A549 (cell line): ENCODE measurements around the gene RIMS4. TPM values are rescaled to one million over a fixed set of nuclear protein-coding genes. Genes with fewer than 3 reads are reported as not detected.
"Not testable (repeated sequence)": the region's sequence is repeated elsewhere in the genome, so short reads cannot be mapped to it uniquely, and the experiment has no call there.

Source experiments
- ATAC-seq, 2 experiments: fragments of 200-7000 bp in 1 of 2; fragments of >200 bp in 1 of 2; cut with Nextera tagmentation in 1 of 2; cut with Tn5 transposase in 1 of 2; 3 replicates each; pipeline versions ENCODE4 v1.8.0 to v1.9.1; 2018 to 2020; ENCODE audit warnings: mild to moderate bottlenecking in 1 of 2, moderate library complexity in 1 of 2
- CTCF ChIA-PET: fragments of 300-600 bp; sonication (Branson Sonifier 250); formaldehyde crosslinking; extraction: SDS; loops from one replicate; lab custom pipeline; 2021; ENCODE audit warnings: antibody characterized with exemption, inconsistent platforms; lab: Yijun Ruan, JAX
- POLR2A ChIA-PET: fragments of 350-600 bp; formaldehyde crosslinking; extraction: SDS; loops from one replicate; lab custom pipeline; 2021; ENCODE audit warnings: antibody characterized with exemption, inconsistent platforms; lab: Yijun Ruan, JAX
- DNase-seq, 2 experiments: peaks; one replicate each; pipeline versions ENCODE4 v3.0.0 to v3.0.0-alpha.2; 2011 to 2016; ENCODE audit warnings: low read depth in 1 of 2, low spot score in 1 of 2
- FAIRE-seq: peaks from 2 replicates; lab custom pipeline; 2011; peaks lifted over from hg19 to GRCh38; lab: Jason Lieb, UNC
- H3K27ac ChIP-seq, 2 experiments: fragments of >200 bp; sonication (Bioruptor Twin); formaldehyde crosslinking; 3 replicates each; pipeline ENCODE4 v1.5.1; 2016 to 2017
- H3K4me1 ChIP-seq: fragments of >200 bp; sonication (Bioruptor Twin); formaldehyde crosslinking; 3 replicates; pipeline ENCODE4 v1.6.1; 2016
- H3K4me2 ChIP-seq: fragments of >200 bp; sonication (Bioruptor Twin); formaldehyde crosslinking; 3 replicates; pipeline ENCODE4 v1.6.1; 2016
- H3K4me3 ChIP-seq: fragments of >200 bp; sonication (Bioruptor Twin); formaldehyde crosslinking; 3 replicates; pipeline ENCODE4 v1.5.1; 2016
- H3K9me3 ChIP-seq: fragments of >200 bp; sonication (Bioruptor Twin); formaldehyde crosslinking; 3 replicates; pipeline ENCODE4 v1.6.1; 2016
- CBX2 ChIP-seq: fragments of 200-600 bp; sonication (generic); IDR thresholded peaks from 2 replicates; pipeline ENCODE4 v1.6.1; 2016; ENCODE audit warnings: low read depth, mild to moderate bottlenecking, borderline replicate concordance
- EHF ChIP-seq: fragments of 250-450 bp; sonication (Bioruptor Pico); IDR thresholded peaks from 2 replicates; pipeline ENCODE4 v1.5.0; 2020; ENCODE audit warnings: mild to moderate bottlenecking
- EHMT2 ChIP-seq: fragments of 200-600 bp; sonication (generic); IDR thresholded peaks from 2 replicates; pipeline ENCODE4 v1.6.1; 2016; ENCODE audit warnings: antibody characterized with exemption, low read depth, mild to moderate bottlenecking, moderate library complexity
- FOSB ChIP-seq: fragments of 250-450 bp; sonication (Bioruptor Pico); IDR thresholded peaks from 2 replicates; pipeline ENCODE4 v1.5.0; 2020; ENCODE audit warnings: mild to moderate bottlenecking, moderate library complexity
- FOSL2 ChIP-seq, 2 experiments: fragments of 450-650 bp in 1 of 2; fragments of >200 bp in 1 of 2; sonication (Bioruptor Twin) in 1 of 2; formaldehyde crosslinking; IDR thresholded peaks; 2 replicates each; pipeline versions ENCODE4 v1.5.0 to v1.6.1; 2016 to 2020; ENCODE audit warnings: mild to moderate bottlenecking in 1 of 2, moderate library complexity in 1 of 2
- GATA3 ChIP-seq: IDR thresholded peaks from 2 replicates; pipeline ENCODE4 v1.6.1; 2012; ENCODE audit warnings: borderline replicate concordance
- HES2 ChIP-seq: fragments of >200 bp; sonication (Bioruptor Twin); formaldehyde crosslinking; IDR thresholded peaks from 2 replicates; pipeline ENCODE4 v1.6.1; 2016
- HEYL ChIP-seq: fragments of 250-450 bp; sonication (Bioruptor Pico); IDR thresholded peaks from 2 replicates; pipeline ENCODE4 v1.8.0; 2021; ENCODE audit warnings: mild to moderate bottlenecking, moderate library complexity
- JUN ChIP-seq, 2 experiments: fragments of >200 bp; sonication (Bioruptor Twin); formaldehyde crosslinking; IDR thresholded peaks; 2 replicates in 1 of 2; 3 replicates in 1 of 2; pipeline ENCODE4 v1.6.1; 2016 to 2017
- KDM1A ChIP-seq: fragments of 200-600 bp; sonication (generic); IDR thresholded peaks from 2 replicates; pipeline ENCODE4 v1.6.1; 2016; ENCODE audit warnings: low read depth, mild to moderate bottlenecking
- KDM5A ChIP-seq: fragments of 200-600 bp; sonication (generic); IDR thresholded peaks from 2 replicates; pipeline ENCODE4 v1.6.1; 2016; ENCODE audit warnings: antibody characterized with exemption, mild to moderate bottlenecking
- MAX ChIP-seq: IDR thresholded peaks from 2 replicates; pipeline ENCODE4 v1.6.1; 2012
- NPAS2 ChIP-seq: fragments of 250-450 bp; sonication (Bioruptor Pico); IDR thresholded peaks from 2 replicates; pipeline ENCODE4 v1.8.0; 2022; ENCODE audit warnings: mild to moderate bottlenecking, moderate library complexity, borderline replicate concordance
- NR3C1 ChIP-seq: fragments of >200 bp; sonication (Bioruptor Twin); formaldehyde crosslinking; IDR thresholded peaks from 3 replicates; pipeline ENCODE4 v1.6.1; 2017
- PBX3 ChIP-seq: IDR thresholded peaks from 2 replicates; pipeline ENCODE4 v1.6.1; 2012
- POLR2AphosphoS2 ChIP-seq: conservative IDR thresholded peaks from 2 replicates; pipeline ENCODE4 v1.6.1; 2012; ENCODE audit warnings: low read length, improper control_type of control experiment, inconsistent platforms
- RARB ChIP-seq: fragments of 250-450 bp; sonication (Bioruptor Pico); IDR thresholded peaks from 2 replicates; pipeline ENCODE4 v1.8.0; 2021; ENCODE audit warnings: mild to moderate bottlenecking, moderate library complexity
- ZFP36 ChIP-seq: fragments of 450-650 bp; IDR thresholded peaks from 2 replicates; pipeline ENCODE4 v1.6.1; 2014; ENCODE audit warnings: borderline replicate concordance; ENCODE audit not compliant: partially characterized antibody
- ZSCAN20 ChIP-seq: fragments of 250-450 bp; sonication (Bioruptor Pico); IDR thresholded peaks from 2 replicates; pipeline ENCODE4 v1.8.0; 2022; ENCODE audit warnings: mild to moderate bottlenecking, moderate library complexity
- WGBS: methylation state at CpG from one replicate; pipeline ENCODE4 v1.1.6; 2017; ENCODE audit errors: missing lambda C conversion rate; 5-methylcytosine and 5-hydroxymethylcytosine counted together
- polyA plus RNA-seq, 4 experiments: library from polyadenylated mRNA; depleted of rRNA in 3 of 4; stranded (reverse); fragments of >200 nt; fragmentation: RNase III in 1 of 4; extraction: RNeasy Plus Mini Kit Qiagen cat#74134 plus additional on column Dnase treatment in 1 of 4; gene quantifications; 2 replicates in 3 of 4; 3 replicates in 1 of 4; pipeline ENCODE4 v1.2.3, GENCODE V29; 2011 to 2017
- TF ChIP-seq, protein P1 (sequence below): fragments of 250-450 bp; sonication (Bioruptor Pico); IDR thresholded peaks from 2 replicates; pipeline ENCODE4 v1.5.0; 2021; ENCODE audit warnings: mild to moderate bottlenecking, moderate library complexity, borderline replicate concordance
- TF ChIP-seq, protein P2 (sequence below): IDR thresholded peaks from 2 replicates; pipeline ENCODE4 v1.6.1; 2012; ENCODE audit warnings: low read depth, borderline replicate concordance

The RIMS4 gene
- polyA plus RNA-seq, 2 of the 4 experiments (the other 2 are of a cell fraction) = 0.39 to 1.3 TPM

- Histone ChIP-seq H3K4me1 (no peaks in the 10 kb centered on the region), H3K27ac (no peak overlapping the region), H3K4me2 (no peak overlapping the region), H3K9me3 (no peaks in the 10 kb centered on the region), H3K4me3 (no peak overlapping the region)
- ChIA-PET CTCF (interaction anchor here (1.4 to 2.9 kb wide), 2 partner anchors 9 to 15 kb away, joined by 5 to 9 read pairs; no protein-coding TSS in a partner anchor), POLR2A (no interaction called here)
- 17% methylated on average over 4 of the region's 4 CpGs for WGBS
- TF ChIP-seq NPAS2 (no peak), ZSCAN20 (CRISPR knock-in tag) (no peak), GATA3 (no peak), EHMT2 (no peak), CBX2 (no peak), JUN (IDR thresholded peaks at IDR 0.05) (no peak), RARB (CRISPR knock-in tag) (no peak), HES2 (no peak), NR3C1 (no peak), ZFP36 (no peak), POLR2AphosphoS2 (no peak), KDM5A (no peak)
- TF ChIP-seq, protein P1, sequence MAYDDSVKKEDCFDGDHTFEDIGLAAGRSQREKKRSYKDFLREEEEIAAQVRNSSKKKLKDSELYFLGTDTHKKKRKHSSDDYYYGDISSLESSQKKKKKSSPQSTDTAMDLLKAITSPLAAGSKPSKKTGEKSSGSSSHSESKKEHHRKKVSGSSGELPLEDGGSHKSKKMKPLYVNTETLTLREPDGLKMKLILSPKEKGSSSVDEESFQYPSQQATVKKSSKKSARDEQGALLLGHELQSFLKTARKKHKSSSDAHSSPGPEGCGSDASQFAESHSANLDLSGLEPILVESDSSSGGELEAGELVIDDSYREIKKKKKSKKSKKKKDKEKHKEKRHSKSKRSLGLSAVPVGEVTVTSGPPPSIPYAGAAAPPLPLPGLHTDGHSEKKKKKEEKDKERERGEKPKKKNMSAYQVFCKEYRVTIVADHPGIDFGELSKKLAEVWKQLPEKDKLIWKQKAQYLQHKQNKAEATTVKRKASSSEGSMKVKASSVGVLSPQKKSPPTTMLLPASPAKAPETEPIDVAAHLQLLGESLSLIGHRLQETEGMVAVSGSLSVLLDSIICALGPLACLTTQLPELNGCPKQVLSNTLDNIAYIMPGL (CRISPR knock-in tag) = no peak
- FAIRE-seq (no peak), ATAC-seq (no peak), DNase-seq (no peak)
Measured at GRCh38 chr20:44765091-44765490, 45.3 kb downstream of the RIMS4 start.

DNA sequence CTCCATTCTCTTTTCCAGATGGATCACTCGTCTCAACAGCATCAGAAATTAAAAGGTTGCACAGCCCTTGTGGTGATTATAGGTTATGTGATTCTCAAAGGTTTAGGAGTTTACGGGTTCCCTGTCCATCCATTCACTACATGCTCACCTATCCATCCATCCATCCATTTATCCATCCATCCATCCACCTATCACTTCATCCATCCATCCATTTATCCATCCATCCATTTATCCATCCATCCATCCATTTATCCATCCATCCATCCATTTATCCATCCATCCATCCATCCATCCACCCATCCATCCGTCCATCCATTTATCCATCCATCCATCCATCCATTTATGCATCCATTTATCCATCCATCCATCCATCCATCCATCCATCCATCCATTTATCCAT, 46.5 kb downstream of the RIMS4 start:
- DNase-seq, H3K4me1 ChIP-seq, H3K4me2 ChIP-seq, H3K9me3 ChIP-seq, FAIRE-seq, H3K4me3 ChIP-seq, H3K27ac ChIP-seq, POLR2A ChIA-PET, ATAC-seq: not testable (repeated sequence)
- CTCF ChIA-PET = interaction anchor here (6.0 kb wide), 1 partner anchor 15 kb away, joined by 54 read pairs; no protein-coding TSS in a partner anchor
- 43% methylated on average over 3 of the region's 3 CpGs for WGBS

- H3K4me3 ChIP-seq = no peak overlapping the region
- POLR2A ChIA-PET = no interaction called here
- FAIRE-seq = no peak
- TF ChIP-seq, protein P2, sequence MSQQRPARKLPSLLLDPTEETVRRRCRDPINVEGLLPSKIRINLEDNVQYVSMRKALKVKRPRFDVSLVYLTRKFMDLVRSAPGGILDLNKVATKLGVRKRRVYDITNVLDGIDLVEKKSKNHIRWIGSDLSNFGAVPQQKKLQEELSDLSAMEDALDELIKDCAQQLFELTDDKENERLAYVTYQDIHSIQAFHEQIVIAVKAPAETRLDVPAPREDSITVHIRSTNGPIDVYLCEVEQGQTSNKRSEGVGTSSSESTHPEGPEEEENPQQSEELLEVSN = no peak
- TF ChIP-seq HES2 (no peak), POLR2AphosphoS2 (no peak), KDM5A (no peak), MAX (no peak), FOSL2 (IDR thresholded peaks at IDR 0.05) (no peak), FOSL2 (CRISPR knock-in tag; IDR thresholded peaks at IDR 0.05) (no peak), NPAS2 (no peak), PBX3 (no peak), KDM1A (no peak), HEYL (no peak), FOSB (CRISPR knock-in tag) (no peak), EHF (no peak)
- WGBS = 48% methylated on average over 10 of the region's 10 CpGs
- no peaks in the 10 kb centered on the region for H3K4me1 ChIP-seq
- no peak overlapping the region for H3K27ac ChIP-seq
- H3K4me2 ChIP-seq = no peak overlapping the region
- H3K9me3 ChIP-seq = no peaks in the 10 kb centered on the region
- ATAC-seq = no peak
- CTCF ChIA-PET = interaction anchor here (1.2 to 6.0 kb wide), 2 partner anchors 14 to 79 kb away, joined by 3 to 54 read pairs; no protein-coding TSS in a partner anchor
- DNase-seq = no peak
Measured at GRCh38 chr20:44762466-44763140, 47.7 kb downstream of the RIMS4 start.
